Spleen (tissue), 7 donors: ENCODE measurements around the gene C8A.

ENCODE experiments used
- POLR2A ChIP-seq, 3 donors: fragments of 450-650 bp; IDR thresholded peaks; one replicate each; pipeline ENCODE4 v1.5.1; 2017; ENCODE audit warnings: antibody characterized with exemption in 3 of 3, mild to moderate bottlenecking in 1 of 3
- POLR2AphosphoS5 ChIP-seq, 3 donors: sonication (generic); formaldehyde crosslinking; IDR thresholded peaks; one replicate each; pipeline ENCODE4 v1.5.1; 2017; ENCODE audit warnings: antibody characterized with exemption in 3 of 3
- TF ChIP-seq, protein P1 (sequence below), 11 experiments: fragments of 200-600 bp in 7 of 11; fragments of 450-650 bp in 4 of 11; sonication (generic) in 4 of 11; IDR thresholded peaks in 8 of 11; conservative IDR thresholded peaks in 3 of 11; 1 replicate in 7 of 11; 2 replicates in 4 of 11; pipeline versions ENCODE4 v1.4.0 to v1.8.0; 2016 to 2021; ENCODE audit warnings: antibody characterized with exemption in 11 of 11, inconsistent platforms in 4 of 11, mild to moderate bottlenecking in 1 of 11
- donor health status: DM: no; HTN: no; CAD: no; lungs with moderate emphysema.
- donor health status: DM: no; HTN: no; CAD: no.
- donor health status: DM: no; HTN: no; CAD: no.

DNA sequence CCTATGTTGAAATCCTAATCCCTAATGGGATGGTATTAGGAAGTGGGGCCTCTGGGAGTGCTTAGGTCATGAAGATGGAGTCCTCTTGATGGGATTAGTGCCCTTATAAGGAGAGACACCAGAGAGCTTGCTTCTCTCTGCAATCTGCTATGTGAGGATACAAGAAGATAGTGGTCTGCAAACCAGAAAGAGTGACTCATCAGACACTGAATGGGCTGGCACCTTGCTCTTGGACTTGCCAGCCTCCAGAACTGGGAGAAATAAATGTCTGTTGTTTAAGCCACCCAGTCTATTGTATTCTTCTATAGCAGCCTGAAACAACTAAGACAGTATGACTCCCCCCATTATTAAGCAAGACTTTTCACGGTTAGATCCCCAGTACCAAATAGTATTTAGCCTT lies 67.9 kb downstream of the C8A start:
- TF ChIP-seq, protein P1, sequence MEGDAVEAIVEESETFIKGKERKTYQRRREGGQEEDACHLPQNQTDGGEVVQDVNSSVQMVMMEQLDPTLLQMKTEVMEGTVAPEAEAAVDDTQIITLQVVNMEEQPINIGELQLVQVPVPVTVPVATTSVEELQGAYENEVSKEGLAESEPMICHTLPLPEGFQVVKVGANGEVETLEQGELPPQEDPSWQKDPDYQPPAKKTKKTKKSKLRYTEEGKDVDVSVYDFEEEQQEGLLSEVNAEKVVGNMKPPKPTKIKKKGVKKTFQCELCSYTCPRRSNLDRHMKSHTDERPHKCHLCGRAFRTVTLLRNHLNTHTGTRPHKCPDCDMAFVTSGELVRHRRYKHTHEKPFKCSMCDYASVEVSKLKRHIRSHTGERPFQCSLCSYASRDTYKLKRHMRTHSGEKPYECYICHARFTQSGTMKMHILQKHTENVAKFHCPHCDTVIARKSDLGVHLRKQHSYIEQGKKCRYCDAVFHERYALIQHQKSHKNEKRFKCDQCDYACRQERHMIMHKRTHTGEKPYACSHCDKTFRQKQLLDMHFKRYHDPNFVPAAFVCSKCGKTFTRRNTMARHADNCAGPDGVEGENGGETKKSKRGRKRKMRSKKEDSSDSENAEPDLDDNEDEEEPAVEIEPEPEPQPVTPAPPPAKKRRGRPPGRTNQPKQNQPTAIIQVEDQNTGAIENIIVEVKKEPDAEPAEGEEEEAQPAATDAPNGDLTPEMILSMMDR (IDR thresholded peaks at IDR 0.05 in 8 of 11, conservative IDR thresholded peaks at IDR 0.05 in 3 of 11) = no peak
- TF ChIP-seq POLR2AphosphoS5 (IDR thresholded peaks at IDR 0.05) (no peak), POLR2A (IDR thresholded peaks at IDR 0.05) (no peak)
